Neuronal stem cell (in vitro differentiated cells): ENCODE measurements around the gene FAM222B.

Source experiments
- DNase-seq: peaks from one replicate; pipeline ENCODE4 v3.0.0-alpha.2; 2013; ENCODE audit warnings: low spot score
- H2AFZ ChIP-seq: one replicate; pipeline ENCODE4 v1.6.1; 2013; ENCODE audit warnings: mild to moderate bottlenecking, low read length, inconsistent platforms
- H2AK5ac ChIP-seq: 2 replicates; pipeline ENCODE4 v1.6.1; 2013; ENCODE audit warnings: low read depth, mild to moderate bottlenecking, inconsistent platforms, low read length, moderate library complexity, mixed read lengths
- H2BK120ac ChIP-seq: 2 replicates; pipeline ENCODE4 v1.6.1; 2013; ENCODE audit warnings: low read depth, mild to moderate bottlenecking, inconsistent platforms, low read length, moderate library complexity, mixed read lengths
- H2BK12ac ChIP-seq: one replicate; pipeline ENCODE4 v1.6.1; 2013; ENCODE audit warnings: low read length, inconsistent platforms
- H2BK15ac ChIP-seq: 2 replicates; pipeline ENCODE4 v1.6.1; 2013; ENCODE audit warnings: mild to moderate bottlenecking, low read length, inconsistent platforms, mixed read lengths
- H2BK5ac ChIP-seq: one replicate; pipeline ENCODE4 v1.6.1; 2013; ENCODE audit warnings: inconsistent platforms, mild to moderate bottlenecking, low read length, moderate library complexity
- H3K14ac ChIP-seq: one replicate; pipeline ENCODE4 v1.6.1; 2013; ENCODE audit warnings: low read length, inconsistent platforms
- H3K18ac ChIP-seq: 2 replicates; pipeline ENCODE4 v1.6.1; 2013; ENCODE audit warnings: low read length, inconsistent platforms
- H3K23ac ChIP-seq: 2 replicates; pipeline ENCODE4 v1.6.1; 2013; ENCODE audit warnings: low read depth, mild to moderate bottlenecking, mixed read lengths, low read length, inconsistent platforms; ENCODE audit not compliant: poor library complexity
- H3K27ac ChIP-seq: replicated peaks from 3 replicates; pipeline ENCODE4 v1.5.1; 2013; ENCODE audit warnings: low read length, inconsistent platforms
- H3K27me3 ChIP-seq, 3 experiments: 2 replicates each; pipeline ENCODE4 v1.6.1; 2013; ENCODE audit warnings: low read length in 3 of 3, mild to moderate bottlenecking in 2 of 3, inconsistent platforms in 1 of 3, low read depth in 1 of 3, mixed read lengths in 1 of 3, moderate library complexity in 1 of 3; ENCODE audit not compliant: control insufficient read depth in 3 of 3, insufficient read depth in 3 of 3
- H3K36me3 ChIP-seq, 2 donors: replicated peaks in 1 of 2; 2 replicates each; pipeline ENCODE4 v1.6.1; 2013; ENCODE audit warnings: low read length in 2 of 2; ENCODE audit not compliant: control insufficient read depth in 2 of 2, insufficient read depth in 2 of 2
- H3K4ac ChIP-seq: 2 replicates; pipeline ENCODE4 v1.6.1; 2013; ENCODE audit warnings: inconsistent platforms, mild to moderate bottlenecking, low read length, moderate library complexity
- H3K4me1 ChIP-seq, 2 donors: 1 replicate in 1 of 2; 2 replicates in 1 of 2; pipeline ENCODE4 v1.6.1; 2013; ENCODE audit warnings: low read length in 2 of 2, low read depth in 1 of 2; ENCODE audit not compliant: control insufficient read depth in 2 of 2, insufficient read depth in 1 of 2
- H3K4me2 ChIP-seq: one replicate; pipeline ENCODE4 v1.6.1; 2013; ENCODE audit warnings: mild to moderate bottlenecking, low read length, inconsistent platforms; ENCODE audit not compliant: insufficient read depth, poor library complexity, severe bottlenecking
- H3K4me3 ChIP-seq, 2 donors: 2 replicates each; pipeline ENCODE4 v1.5.1; 2013; ENCODE audit warnings: low read length in 2 of 2, mild to moderate bottlenecking in 2 of 2, inconsistent platforms in 1 of 2, moderate library complexity in 1 of 2
- H3K79me1 ChIP-seq: one replicate; pipeline ENCODE4 v1.6.1; 2013; ENCODE audit warnings: low read depth, mild to moderate bottlenecking, inconsistent platforms, low read length, moderate library complexity
- H3K9ac ChIP-seq: one replicate; pipeline ENCODE4 v1.6.1; 2013; ENCODE audit warnings: mild to moderate bottlenecking, low read depth, low read length, inconsistent platforms; ENCODE audit not compliant: poor library complexity
- H3K9me3 ChIP-seq, 2 donors: replicated peaks in 1 of 2; 2 replicates each; pipeline versions ENCODE3 to v1.6.1; 2013; ENCODE audit warnings: low read length in 2 of 2, mild to moderate bottlenecking in 2 of 2, inconsistent platforms in 1 of 2, low read depth in 1 of 2, mixed read lengths in 1 of 2, moderate library complexity in 1 of 2; ENCODE audit not compliant: control insufficient read depth in 2 of 2, insufficient read depth in 1 of 2
- H4K8ac ChIP-seq: one replicate; pipeline ENCODE4 v1.6.1; 2013; ENCODE audit warnings: low read depth, mild to moderate bottlenecking, inconsistent platforms, low read length, moderate library complexity
- H4K91ac ChIP-seq: one replicate; pipeline ENCODE4 v1.6.1; 2013; ENCODE audit warnings: low read length, low read depth, mild to moderate bottlenecking, inconsistent platforms; ENCODE audit not compliant: poor library complexity
- WGBS, 2 donors: extraction: QIAGEN DNeasy Blood & Tissue Kit; methylation state at CpG; one replicate each; pipeline ENCODE4 v1.1.7; 2013; ENCODE audit warnings: missing lambda C conversion rate in 2 of 2, mixed read lengths in 1 of 2; ENCODE audit not compliant: insufficient read length in 2 of 2, insufficient replicate concordance in 1 of 2; ENCODE audit errors: extremely low coverage in 2 of 2; 5-methylcytosine and 5-hydroxymethylcytosine counted together

The FAM222B gene

GRCh38 chr17:28763137-28763799, 79.3 kb downstream of the FAM222B start:
- no peak overlapping the region for H4K8ac ChIP-seq
- peaks cover 19 to 56% of the 10 kb centered on the region in 2 donors for H3K36me3 ChIP-seq
- no peak overlapping the region for H2AFZ ChIP-seq
- H3K4ac ChIP-seq, result no peak overlapping the region
- no peak overlapping the region for H3K27ac ChIP-seq
- no peak overlapping the region for H3K4me3 ChIP-seq
- H3K27me3 ChIP-seq, result no peaks in the 10 kb centered on the region
- no peak for DNase-seq
- H3K79me1 ChIP-seq, result no peaks in the 10 kb centered on the region
- H3K18ac ChIP-seq, result no peak overlapping the region
- H2AK5ac ChIP-seq, result no peak overlapping the region
- peaks cover 11 to 15% of the 10 kb centered on the region in 2 donors for H3K4me1 ChIP-seq
- no CpG with 5 or more reads among the region's 1 CpG for WGBS, 2 donors
- no peak overlapping the region for H2BK5ac ChIP-seq
- H3K4me2 ChIP-seq, result no peak overlapping the region
- H3K9me3 ChIP-seq, result no peaks in the 10 kb centered on the region
- H4K91ac ChIP-seq, result no peak overlapping the region
- H2BK12ac ChIP-seq, result no peak overlapping the region
- no peak overlapping the region for H3K9ac ChIP-seq
- no peak overlapping the region for H2BK15ac ChIP-seq
- H3K14ac ChIP-seq, result no peak overlapping the region
- no peak overlapping the region for H3K23ac ChIP-seq
- H2BK120ac ChIP-seq, result no peak overlapping the region

DNA sequence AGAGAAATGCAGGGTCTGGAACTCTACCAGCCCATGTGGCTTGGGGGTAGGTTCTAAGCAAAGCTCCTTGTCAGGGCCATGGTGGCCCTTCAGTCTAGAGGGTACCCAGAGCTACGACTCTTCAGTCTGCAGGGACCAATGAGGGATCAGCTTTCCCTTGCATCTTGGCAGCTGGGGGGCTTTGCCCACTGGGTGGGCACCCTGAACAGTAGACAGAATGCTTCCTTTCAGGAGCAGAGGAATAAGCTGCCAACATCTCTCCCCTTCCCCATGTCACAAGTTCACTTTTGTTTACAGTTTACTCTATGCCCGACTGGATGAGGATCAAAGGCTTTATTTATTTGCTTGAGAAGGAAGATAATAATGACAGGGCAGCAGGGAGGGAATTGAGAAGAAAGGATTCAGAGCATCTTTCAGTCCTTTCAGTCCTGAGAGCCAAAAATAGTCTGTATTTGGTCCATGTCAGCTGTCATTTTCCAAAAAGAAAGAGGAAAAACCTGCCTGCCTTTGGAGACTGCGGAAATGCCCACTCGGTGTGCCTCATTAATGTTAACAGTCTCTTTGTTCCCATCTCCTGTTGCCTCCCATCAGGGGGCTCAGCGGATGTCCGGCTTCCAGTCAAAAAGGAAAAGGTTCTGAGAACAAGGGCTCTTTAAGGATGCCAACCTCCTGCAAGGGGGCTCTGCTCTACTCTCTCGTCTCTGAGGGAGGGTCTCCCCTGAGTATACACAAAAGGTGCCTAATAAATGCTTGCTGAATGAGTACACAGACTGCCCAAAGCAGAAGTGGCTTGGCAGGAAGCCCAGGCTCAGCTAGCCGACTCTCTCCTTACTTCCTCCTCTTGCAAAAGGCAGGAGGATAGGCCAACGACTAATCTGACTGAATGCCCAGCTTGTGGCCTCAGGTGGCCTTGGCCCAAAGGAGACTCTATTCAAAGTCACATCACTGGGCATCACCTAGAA, 81.7 kb downstream of the FAM222B start:
- no peaks in the 10 kb centered on the region for H3K79me1 ChIP-seq
- H4K8ac ChIP-seq, result no peak overlapping the region
- no peak overlapping the region for H2BK12ac ChIP-seq
- no peak overlapping the region for H2AK5ac ChIP-seq
- no peak overlapping the region for H3K18ac ChIP-seq
- H3K27me3 ChIP-seq, result no peaks in the 10 kb centered on the region
- H3K4me2 ChIP-seq, result no peak overlapping the region
- DNase-seq, result no peak
- H3K27ac ChIP-seq, result peak overlapping the region; percentile 51
- peaks cover 11 to 15% of the 10 kb centered on the region in 2 donors for H3K4me1 ChIP-seq
- peaks cover 23 to 68% of the 10 kb centered on the region in 2 donors for H3K36me3 ChIP-seq
- H3K4me3 ChIP-seq, result no peak overlapping the region
- no peak overlapping the region for H4K91ac ChIP-seq
- no peak overlapping the region for H3K14ac ChIP-seq
- no peak overlapping the region for H3K23ac ChIP-seq
- no peak overlapping the region for H2AFZ ChIP-seq
- no peak overlapping the region for H2BK15ac ChIP-seq
- no peak overlapping the region for H3K4ac ChIP-seq
- H3K9me3 ChIP-seq, result no peaks in the 10 kb centered on the region
- H3K9ac ChIP-seq, result no peak overlapping the region
- no peak overlapping the region for H2BK120ac ChIP-seq
- WGBS, 2 donors, result no CpG with 5 or more reads among the region's 9 CpGs
- H2BK5ac ChIP-seq, result no peak overlapping the region

DNA sequence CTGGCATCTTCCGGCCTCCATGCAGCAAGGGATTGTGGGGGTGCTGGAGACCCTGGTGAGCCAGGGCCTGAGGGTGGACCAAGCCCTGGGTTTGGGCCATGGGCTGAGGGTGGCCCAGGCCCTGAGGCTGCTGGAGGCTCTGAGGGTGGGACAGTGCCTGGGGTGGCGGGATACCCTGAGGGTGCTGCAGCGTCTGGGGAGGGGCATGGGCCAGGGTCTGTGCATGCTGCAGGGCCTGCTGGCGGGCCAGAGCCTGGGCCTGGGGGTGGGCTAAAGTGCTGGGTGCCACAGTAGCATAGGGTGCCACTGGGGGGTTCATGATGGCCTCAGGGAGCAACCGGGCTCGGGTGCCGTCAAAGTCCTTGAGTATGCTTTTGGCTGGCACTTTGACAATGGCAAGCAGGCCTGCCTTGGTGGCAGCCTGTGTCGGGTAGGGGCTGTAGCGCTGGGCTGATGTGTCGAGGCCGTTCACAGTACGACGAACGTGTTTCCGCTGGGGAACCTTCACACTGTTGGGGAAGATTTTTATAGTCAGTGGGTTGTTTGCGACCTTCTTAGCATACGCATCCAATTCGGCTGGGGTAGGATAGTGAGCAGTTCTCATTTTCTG, 83.2 kb downstream of the FAM222B start:
- peak overlapping the region; percentile 44 for H2BK5ac ChIP-seq
- H3K9me3 ChIP-seq, result no peaks in the 10 kb centered on the region
- H2AFZ ChIP-seq, result no peak overlapping the region
- no peak overlapping the region for H2BK15ac ChIP-seq
- no peak overlapping the region for H3K4me3 ChIP-seq
- no peak overlapping the region for H2AK5ac ChIP-seq
- H2BK120ac ChIP-seq, result no peak overlapping the region
- no peaks in the 10 kb centered on the region for H3K27me3 ChIP-seq
- no peak overlapping the region for H3K14ac ChIP-seq
- peak overlapping the region; percentile 23 for H2BK12ac ChIP-seq
- H3K9ac ChIP-seq, result peak overlapping the region; percentile 75
- no peaks in the 10 kb centered on the region for H3K79me1 ChIP-seq
- no peak overlapping the region for H3K18ac ChIP-seq
- H3K27ac ChIP-seq, result no peak overlapping the region
- no peak overlapping the region for H4K91ac ChIP-seq
- H3K4me1 ChIP-seq, result peaks cover 11 to 15% of the 10 kb centered on the region in 2 donors
- no CpG with 5 or more reads among the region's 18 CpGs for WGBS, 2 donors
- H3K23ac ChIP-seq, result no peak overlapping the region
- no peak overlapping the region for H3K4ac ChIP-seq
- peak overlapping the region; percentile 74 for H4K8ac ChIP-seq
- no peak overlapping the region for H3K4me2 ChIP-seq
- DNase-seq, result no peak
- peaks cover 17 to 68% of the 10 kb centered on the region in 2 donors for H3K36me3 ChIP-seq
